ENCODE data around the gene CLIC5. TPM values are rescaled to one million over a fixed set of nuclear protein-coding genes. Genes with fewer than 3 reads are reported as not detected.

Gene CLIC5
- total RNA-seq, 1 experiment from 2014 or later = 0.20 TPM

- no peaks in the 10 kb centered on the region for H3K9me3 ChIP-seq (ENCODE audit: control insufficient read depth, low read depth, low read length)
- Mint-ChIP-seq H3K4me3 (no peak overlapping the region), H3K9me3 (no peaks in the 10 kb centered on the region; a peak in 2 of 5 replicates), H3K4me1 (peaks cover 39 to 44% of the 10 kb centered on the region in 2 experiments), H3K36me3 (ENCODE audit: insufficient read depth in 1 of 3, low read depth in 3 of 3) (peaks cover 0 to 1% (median 0%) of the 10 kb centered on the region in 3 experiments; a peak in 1 of 7 replicates), H3K27ac (no peak overlapping the region), H3K27me3 (ENCODE audit: low read depth) (peaks cover 46% of the 10 kb centered on the region)
- H2BK120ac ChIP-seq (ENCODE audit: low read depth, low read length, poor library complexity, severe bottlenecking) = no peak overlapping the region
- no peak overlapping the region for H2BK5ac ChIP-seq (ENCODE audit: insufficient read length, low read length)
- no peak overlapping the region for H3K23ac ChIP-seq (ENCODE audit: insufficient read length, low read depth, low read length)
- no peak for TF ChIP-seq CTCF (conservative IDR thresholded peaks at IDR 0.05)
- no peaks in the 10 kb centered on the region for H3K23me2 ChIP-seq (ENCODE audit: insufficient read length, low read depth, low read length, poor library complexity, severe bottlenecking)
- H3T11ph ChIP-seq (ENCODE audit: low read length) = no peak overlapping the region
- no peak overlapping the region for H4K91ac ChIP-seq (ENCODE audit: insufficient read length, low read depth, low read length)
- no peak overlapping the region for H2AFZ ChIP-seq (ENCODE audit: low read length)
- H3K18ac ChIP-seq (ENCODE audit: insufficient read length, low read depth, low read length) = no peak overlapping the region
- H4K5ac ChIP-seq (ENCODE audit: insufficient read length, low read depth, low read length) = no peak overlapping the region
- H3K9ac ChIP-seq (ENCODE audit: extremely low read depth, insufficient read length, low read length) = no peak overlapping the region
- no peak overlapping the region for H2AK5ac ChIP-seq (ENCODE audit: insufficient read length, low read length)
- H2BK20ac ChIP-seq (ENCODE audit: low read depth, low read length, poor library complexity, severe bottlenecking) = no peak overlapping the region
- H3K79me2 ChIP-seq (ENCODE audit: insufficient read depth, low read length) = no peaks in the 10 kb centered on the region
- no peaks in the 10 kb centered on the region for H3K79me1 ChIP-seq (ENCODE audit: insufficient read depth, low read depth, low read length, poor library complexity, severe bottlenecking)
- WGBS (ENCODE audit: extremely low coverage, insufficient read length, low lambda C conversion rate) = no CpG with 5 or more reads among the region's 6 CpGs
- no peak overlapping the region for H2BK12ac ChIP-seq (ENCODE audit: insufficient read length, low read depth, low read length)
- H3K4me2 ChIP-seq (ENCODE audit: insufficient read depth, insufficient read length, low read length) = no peak overlapping the region
- H4K20me1 ChIP-seq (ENCODE audit: control insufficient read depth, insufficient read depth, insufficient read length) = no peaks in the 10 kb centered on the region
- no peak overlapping the region for H3K14ac ChIP-seq (ENCODE audit: insufficient read depth, low read length)
- no peak for DNase-seq
- H3K4me1 ChIP-seq (ENCODE audit: insufficient read depth, low read length) = peaks cover 13% of the 10 kb centered on the region; the same call in 1 of the 2 replicates
- H3K27me3 ChIP-seq (ENCODE audit: insufficient read depth, low read length) = no peaks in the 10 kb centered on the region
- H2BK15ac ChIP-seq (ENCODE audit: low read depth, low read length) = no peak overlapping the region
- H3K56ac ChIP-seq (ENCODE audit: insufficient read length, low read depth, low read length) = no peak overlapping the region
- H3K27ac ChIP-seq (ENCODE audit: insufficient read length, low read depth, low read length) = no peak overlapping the region
- no peak overlapping the region for H4K8ac ChIP-seq (replicated peaks; ENCODE audit: insufficient read length, low read depth, low read length)
- no peak overlapping the region for H3K4ac ChIP-seq (ENCODE audit: low read depth, low read length)
Measured at GRCh38 chr6:45924763-45925342, 90.8 kb downstream of the CLIC5 start.

All from H9 (cell line).